NCI-H1930 (cell line): ENCODE results near the gene ITGA1.
"Not testable (repeated sequence)": the region's sequence is repeated elsewhere in the genome, so short reads cannot be mapped to it uniquely, and the experiment has no call there.

ENCODE experiments used
- DNase-seq, 2 experiments: peaks; one replicate each; lab custom pipeline; 2025; lab: John Stamatoyannopoulos, UW

ITGA1 gene

GRCh38 chr5:52865991-52866390 lies 78.3 kb downstream of the ITGA1 start:
- DNase-seq, result not testable (repeated sequence)

DNA sequence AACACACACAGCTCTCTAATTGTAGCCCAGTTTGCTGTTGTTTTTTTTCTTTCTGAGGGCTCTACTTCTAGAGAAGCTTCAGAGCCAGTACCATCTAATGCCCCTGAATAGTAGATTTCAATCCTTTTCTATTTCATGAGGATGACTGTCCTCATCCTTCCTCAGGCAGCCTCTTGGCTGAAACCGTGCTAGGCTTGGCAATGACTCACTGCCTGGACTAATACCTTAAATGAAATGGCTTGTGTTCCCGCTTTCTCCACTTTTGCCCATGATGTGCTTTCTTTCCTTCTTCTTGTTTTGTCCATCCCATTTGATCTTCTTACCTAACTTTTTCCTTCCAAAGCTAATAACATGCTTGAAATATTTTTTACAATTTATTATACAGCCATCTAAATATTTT lies 80.1 kb downstream of the ITGA1 start:
- DNase-seq, result no peak

GRCh38 chr5:52868417-52868816 lies 80.7 kb downstream of the ITGA1 start:
- no peak for DNase-seq

- no peak for DNase-seq
These were observed 81.7 kb downstream of the ITGA1 start for GRCh38 chr5:52869391-52869790.

DNA sequence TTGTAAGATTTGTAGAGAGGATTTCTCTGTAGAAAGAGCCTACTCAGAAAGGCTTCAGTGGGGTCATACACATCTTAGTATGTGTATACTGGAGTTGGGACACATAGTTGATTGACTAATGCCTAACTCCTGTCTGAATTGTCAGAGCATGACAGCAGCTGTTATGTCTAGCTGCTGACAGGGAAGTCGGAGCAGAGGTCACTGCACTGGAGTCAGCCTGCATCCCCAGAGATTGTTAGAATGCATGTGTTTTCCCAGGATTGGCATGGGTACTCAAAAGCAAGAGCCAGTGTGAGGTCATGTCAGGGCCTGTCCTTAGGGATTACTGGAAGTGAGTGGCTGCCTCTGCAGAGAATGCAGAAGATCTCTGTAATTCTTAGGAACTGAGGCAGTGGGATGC lies 82.7 kb downstream of the ITGA1 start:
- no peak for DNase-seq

DNA sequence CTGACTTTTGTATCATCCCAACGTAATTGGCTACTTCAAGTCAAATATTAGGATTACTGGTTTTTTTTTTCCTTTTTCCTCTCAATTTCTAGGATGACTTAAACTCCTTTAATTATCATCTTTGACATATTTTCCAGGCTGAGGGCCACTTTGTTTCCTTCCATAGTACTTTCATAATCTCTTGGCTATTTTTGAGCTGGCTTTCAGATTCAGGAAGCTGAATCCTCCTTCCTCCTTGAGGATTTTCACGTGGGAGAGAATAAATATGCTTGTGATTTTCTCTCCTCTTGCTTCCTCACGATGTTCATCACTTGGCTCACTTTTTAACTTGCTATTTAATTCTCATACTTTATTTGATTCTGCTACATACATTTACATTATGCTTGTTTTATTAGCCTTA lies 88.1 kb downstream of the ITGA1 start:
- DNase-seq, result no peak

DNA sequence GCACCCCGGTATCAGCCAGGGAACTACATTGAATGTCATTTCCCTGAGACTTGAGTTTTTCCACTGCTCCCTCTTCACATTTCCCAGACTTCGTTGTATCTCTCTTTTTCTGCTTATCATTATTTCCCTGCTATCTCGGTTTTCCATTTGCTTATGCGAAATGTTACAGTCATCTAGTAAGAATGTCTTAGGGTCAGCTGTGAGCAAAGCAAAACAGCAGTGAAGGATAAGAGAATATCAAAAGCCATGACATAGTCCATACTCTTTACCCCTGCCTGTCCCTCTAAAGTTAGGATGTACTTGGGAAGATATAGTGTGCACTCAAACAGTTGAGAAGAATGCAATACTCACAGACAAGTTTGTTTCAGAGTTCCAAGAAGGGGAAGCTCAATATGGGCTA lies 88.7 kb downstream of the ITGA1 start:
- DNase-seq, result no peak

DNA sequence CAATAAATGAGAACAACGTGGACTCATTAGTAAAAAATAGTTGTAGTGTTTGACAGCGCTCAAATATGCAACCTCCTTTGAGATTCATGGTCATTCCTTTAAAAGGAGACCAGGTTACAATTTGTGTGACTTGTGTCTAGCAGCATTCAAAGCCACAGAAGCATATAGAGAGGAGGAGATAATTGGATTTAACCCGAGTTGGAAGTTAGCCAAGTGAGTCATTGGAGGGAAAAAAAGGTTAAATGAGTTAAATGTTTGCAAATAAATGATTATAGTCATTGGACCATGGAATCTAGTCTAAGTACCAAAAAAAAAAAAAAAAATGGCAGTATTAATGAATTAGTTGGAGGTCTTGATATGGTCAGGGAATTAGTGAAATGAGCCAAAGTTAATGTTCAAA lies 90.9 kb downstream of the ITGA1 start:
- no peak for DNase-seq

DNA sequence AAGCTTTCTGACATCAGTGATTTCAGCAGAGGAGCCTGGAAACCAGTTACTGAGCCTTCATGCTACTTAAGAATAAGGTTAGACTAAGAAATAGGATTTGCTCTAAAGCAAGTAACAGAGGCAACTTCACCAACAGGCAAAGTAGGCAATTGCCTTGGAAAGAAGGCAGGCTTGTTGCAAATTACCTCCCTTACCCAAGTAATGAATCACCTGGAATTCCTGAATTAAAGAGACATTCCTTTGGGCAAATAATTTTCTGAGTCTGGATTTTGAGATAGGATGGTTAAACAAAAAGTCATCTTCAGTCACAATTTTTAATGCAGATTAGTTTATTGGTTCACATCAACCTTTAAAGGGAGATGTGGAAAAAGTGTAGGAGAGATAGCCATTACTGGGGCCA lies 92.8 kb downstream of the ITGA1 start:
- no peak for DNase-seq

DNA sequence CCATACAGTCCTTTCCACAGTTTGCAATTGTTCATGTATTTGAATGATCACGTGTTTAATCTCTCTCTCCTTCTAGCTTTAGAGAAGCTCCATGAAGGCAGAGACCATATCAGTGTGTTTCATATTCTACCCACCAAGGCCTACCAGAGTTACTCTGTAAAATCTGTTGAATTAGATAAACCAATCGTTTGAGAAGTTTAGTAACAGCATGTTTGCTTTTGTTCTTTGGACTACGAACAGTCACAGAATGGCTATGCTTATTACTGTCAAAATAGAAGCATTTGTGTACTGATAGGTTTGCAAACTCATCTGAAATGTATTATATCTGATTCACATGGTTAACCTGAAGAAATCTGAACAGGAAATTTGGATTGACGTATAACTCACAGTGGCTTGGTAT lies 93.8 kb downstream of the ITGA1 start:
- DNase-seq, result no peak

GRCh38 chr5:52883110-52883509 lies 95.4 kb downstream of the ITGA1 start:
- no peak for DNase-seq

DNA sequence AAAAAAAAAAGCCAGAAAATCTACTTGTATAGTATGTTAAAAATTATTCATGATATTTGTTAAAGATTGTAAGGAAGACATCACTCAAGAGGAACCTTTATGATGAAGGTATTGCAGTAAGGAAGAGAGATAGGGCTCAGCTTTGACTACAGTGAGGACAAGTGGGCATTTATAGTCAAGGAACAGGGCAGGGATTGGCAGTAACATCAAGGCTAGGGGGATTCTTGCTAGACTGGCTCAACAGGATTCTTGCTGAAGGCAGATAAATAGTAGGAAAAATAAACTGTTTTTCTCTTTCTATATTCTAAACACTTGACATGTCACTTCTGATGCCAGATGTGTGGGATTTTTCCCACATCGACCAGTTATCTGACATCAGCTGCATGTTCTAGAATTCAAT lies 96.7 kb downstream of the ITGA1 start:
- no peak for DNase-seq

GRCh38 chr5:52885614-52886013 lies 97.9 kb downstream of the ITGA1 start:
- DNase-seq, result no peak

DNA sequence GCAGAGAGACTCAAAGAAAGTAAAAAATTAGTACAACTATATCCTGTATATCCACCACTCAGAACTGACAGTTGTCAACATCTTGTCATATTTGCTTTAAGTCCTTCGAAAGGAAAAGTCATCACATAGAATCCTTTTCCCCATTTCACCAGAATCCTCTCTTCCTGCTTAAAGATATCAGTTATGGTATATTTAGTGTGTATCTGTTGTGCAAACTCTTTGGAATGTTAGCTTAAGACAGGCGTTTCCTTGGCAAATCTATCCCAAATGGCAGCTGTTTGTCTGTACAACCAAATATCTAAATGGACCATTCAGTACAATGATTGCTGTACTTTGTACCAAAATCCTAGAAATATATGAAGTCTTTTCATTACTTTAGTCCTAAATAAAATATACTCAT lies 98.5 kb downstream of the ITGA1 start:
- no peak for DNase-seq

DNA sequence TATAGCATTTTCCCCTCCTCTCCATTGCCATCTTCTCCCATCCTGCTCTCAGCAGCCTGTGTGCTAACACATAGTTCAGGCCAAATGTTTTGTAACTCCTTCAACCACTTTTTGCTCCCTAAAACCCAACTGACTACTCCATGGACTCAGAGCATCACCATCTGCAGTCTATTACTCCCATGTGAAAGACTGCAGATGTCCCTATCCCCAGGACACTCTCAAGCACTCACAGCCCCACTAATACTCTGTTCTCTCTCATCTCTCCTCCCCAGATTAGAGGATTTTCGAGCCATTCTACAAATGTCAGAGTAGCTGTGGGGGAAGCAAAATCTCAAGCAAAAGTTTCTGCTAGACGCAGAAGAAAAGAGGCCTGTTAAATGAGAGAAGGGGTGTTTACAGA lies 99.3 kb downstream of the ITGA1 start:
- DNase-seq, result no peak

DNA sequence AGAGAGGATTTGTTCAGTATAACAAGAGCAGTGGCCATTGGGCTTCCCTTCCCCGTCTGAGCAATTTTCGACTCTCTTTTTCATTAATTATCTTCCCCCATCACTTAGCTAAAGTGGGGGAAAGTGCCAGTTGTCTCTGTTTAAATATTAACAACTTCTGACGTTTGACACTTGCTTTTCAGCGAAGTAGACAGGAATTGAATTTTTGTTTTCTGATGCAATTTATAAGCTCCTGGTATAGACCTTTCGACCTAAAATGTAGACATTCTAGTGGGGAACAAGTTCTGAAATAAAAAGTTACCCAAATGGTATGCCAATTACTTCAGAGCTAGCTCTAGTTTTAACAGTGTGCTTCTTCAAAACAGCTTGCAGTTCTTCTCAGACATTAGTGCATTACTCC lies 100.6 kb downstream of the ITGA1 start:
- DNase-seq, result no peak

DNA sequence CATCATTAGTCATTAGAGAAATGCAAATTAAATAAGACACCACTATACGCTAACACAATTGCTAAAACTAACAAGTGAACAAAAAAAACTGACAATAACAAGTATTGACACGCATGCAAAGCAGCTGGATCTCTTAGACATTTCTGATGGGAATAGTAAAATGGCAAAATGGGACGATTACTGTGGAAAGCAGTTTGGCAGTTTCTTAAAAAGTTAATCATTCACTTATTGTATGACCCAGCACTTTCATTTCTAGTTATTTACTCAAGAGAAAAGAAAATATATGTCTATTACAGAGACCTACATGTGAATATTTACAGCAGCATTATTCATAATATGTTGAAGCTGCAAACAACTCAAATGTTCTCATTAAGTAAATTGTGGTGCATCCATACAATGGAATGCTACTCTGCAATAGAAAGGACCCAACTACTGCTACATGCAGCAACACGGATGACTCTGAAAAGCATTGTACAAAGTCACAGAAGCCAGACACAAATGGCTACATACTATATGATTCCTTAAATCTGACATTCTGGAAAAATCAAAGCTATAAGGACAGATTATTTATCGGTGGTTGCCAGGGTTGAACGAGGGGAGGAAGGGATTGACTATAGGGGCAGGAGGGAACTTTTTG lies 104.6 kb downstream of the ITGA1 start:
- peak; percentile 11 to 33 for DNase-seq

GRCh38 chr5:52893105-52893504 lies 105.4 kb downstream of the ITGA1 start:
- no peak for DNase-seq

DNA sequence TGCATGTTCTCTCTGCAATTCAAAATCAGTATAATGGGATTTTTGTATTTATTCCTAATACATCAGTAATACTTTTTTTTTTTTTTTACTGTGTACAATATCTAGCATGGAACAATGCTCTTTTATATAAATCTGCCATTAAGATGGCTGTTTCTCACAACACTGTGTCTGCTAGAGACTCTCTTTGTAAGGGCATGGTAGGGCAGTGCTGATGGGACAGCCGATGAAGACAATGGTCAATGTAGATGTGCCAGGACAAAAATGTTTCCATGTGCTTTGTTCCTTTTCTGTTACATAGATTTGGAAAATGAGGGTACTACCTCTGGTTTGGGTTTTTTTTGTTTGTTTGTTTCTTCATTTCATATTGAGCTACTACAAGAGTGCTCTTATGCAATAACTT lies 106.1 kb downstream of the ITGA1 start:
- DNase-seq, result no peak

GRCh38 chr5:52894451-52894850 lies 106.7 kb downstream of the ITGA1 start:
- DNase-seq, result no peak

- no peak for DNase-seq
These were observed 107.4 kb downstream of the ITGA1 start for GRCh38 chr5:52895075-52895474.

- no peak for DNase-seq
These were observed 108.1 kb downstream of the ITGA1 start for GRCh38 chr5:52895572-52896413.

DNA sequence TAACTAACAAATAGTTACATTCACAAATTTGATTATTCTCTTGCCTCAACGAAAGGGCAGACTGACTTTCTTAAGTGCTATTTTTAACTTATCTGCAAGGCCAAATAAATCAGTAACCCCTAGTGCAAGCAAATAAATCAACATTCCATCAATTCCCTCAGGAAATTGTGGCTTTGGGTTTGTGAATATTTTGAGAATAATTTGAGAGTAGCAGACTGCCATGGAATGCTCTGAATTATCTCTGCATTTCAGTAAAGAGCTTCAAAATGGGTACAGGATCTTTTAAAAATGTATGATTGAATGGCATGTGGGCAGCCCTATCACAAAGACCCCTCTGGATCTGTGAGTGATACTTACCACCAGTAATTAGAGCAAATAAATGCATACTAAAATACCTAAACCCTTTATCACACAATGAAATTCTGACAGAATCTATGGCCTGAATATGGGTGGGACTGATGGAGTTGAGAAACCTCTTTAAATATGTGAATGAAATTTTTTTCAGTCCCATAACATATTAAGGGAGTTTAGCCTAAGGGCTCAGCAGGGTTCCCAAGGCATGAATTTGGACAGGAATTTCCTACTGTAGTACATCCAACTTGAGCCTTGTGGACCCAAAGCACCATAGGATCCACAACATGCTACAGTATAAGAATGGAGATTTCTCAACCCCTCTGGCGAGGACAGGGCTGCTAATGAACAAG lies 109.0 kb downstream of the ITGA1 start:
- DNase-seq, result no peak
